PFSK-1 (cell line): ENCODE measurements around the gene MED15.

Experiments
- FOXP2 ChIP-seq: optimal IDR thresholded peaks from 2 replicates; pipeline ENCODE3; 2011; ENCODE audit warnings: borderline replicate concordance, control low read depth, inconsistent platforms; ENCODE audit not compliant: insufficient read depth; ENCODE audit errors: extremely low read length, extremely low read depth
- POLR2AphosphoS5 ChIP-seq: IDR thresholded peaks from 2 replicates; pipeline ENCODE4 v1.6.1; 2012; ENCODE audit warnings: low read depth, mild to moderate bottlenecking, control low read depth, low read length, moderate library complexity
- REST ChIP-seq, 2 experiments: IDR thresholded peaks; 2 replicates each; pipeline versions ENCODE4 v1.6.1 to v1.8.0; 2011 to 2012; ENCODE audit warnings: low read depth in 2 of 2, low read length in 2 of 2, control low read depth in 1 of 2, inconsistent platforms in 1 of 2, mild to moderate bottlenecking in 1 of 2, moderate library complexity in 1 of 2; ENCODE audit not compliant: insufficient read depth in 1 of 2
- SIN3A ChIP-seq: IDR thresholded peaks from 2 replicates; pipeline ENCODE4 v1.6.1; 2012; ENCODE audit warnings: mild to moderate bottlenecking, low read length, moderate library complexity, borderline replicate concordance; ENCODE audit not compliant: insufficient read depth
- TAF1 ChIP-seq: IDR thresholded peaks from 2 replicates; pipeline ENCODE4 v1.6.1; 2012; ENCODE audit warnings: low read length, control low read depth, borderline replicate concordance; ENCODE audit not compliant: insufficient read depth

- TF ChIP-seq SIN3A (no peak), REST (IDR thresholded peaks at IDR 0.05; ENCODE audit: insufficient read depth in 1 of 2, low read depth in 2 of 2, low read length in 2 of 2) (no peak), TAF1 (no peak), POLR2AphosphoS5 (no peak), FOXP2 (no peak)
Observed at GRCh38 chr22:20583471-20583922, 76.1 kb downstream of the MED15 start.
